GM10266 (cell line): ENCODE data around the gene ZDHHC14.
"Not testable (repeated sequence)": the region's sequence is repeated elsewhere in the genome, so short reads cannot be mapped to it uniquely, and the experiment has no call there.

Source experiments
- DNase-seq: peaks from one replicate; pipeline ENCODE4 v3.0.0; 2012; ENCODE audit errors: extremely low spot score
- TF ChIP-seq, protein P1 (sequence below): IDR thresholded peaks from 2 replicates; pipeline ENCODE4 v1.5.1; 2012; ENCODE audit warnings: mild to moderate bottlenecking, low read depth; ENCODE audit not compliant: control insufficient read depth, insufficient read depth; ENCODE audit errors: missing control alignments

Gene ZDHHC14

DNA sequence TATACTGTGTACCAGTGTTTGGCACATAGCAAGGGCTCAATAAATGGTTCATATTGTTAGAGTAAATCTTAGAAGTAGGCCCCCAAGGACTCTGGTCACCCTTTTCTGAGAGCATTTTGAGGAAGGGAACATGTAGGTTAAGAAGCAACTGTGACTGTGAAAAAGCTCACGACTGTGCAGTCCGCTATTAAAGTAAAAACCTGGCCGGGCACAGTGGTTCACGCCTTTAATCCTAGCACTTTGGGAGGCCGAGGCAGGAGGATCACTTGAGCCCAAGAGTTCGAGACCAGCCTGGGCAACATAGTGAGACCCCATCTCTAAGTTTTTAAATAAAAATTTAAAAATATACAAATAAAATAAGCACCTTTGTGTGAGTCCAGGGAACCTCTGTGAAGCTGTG, 5.0 kb downstream of the ZDHHC14 start:
- TF ChIP-seq, protein P1, sequence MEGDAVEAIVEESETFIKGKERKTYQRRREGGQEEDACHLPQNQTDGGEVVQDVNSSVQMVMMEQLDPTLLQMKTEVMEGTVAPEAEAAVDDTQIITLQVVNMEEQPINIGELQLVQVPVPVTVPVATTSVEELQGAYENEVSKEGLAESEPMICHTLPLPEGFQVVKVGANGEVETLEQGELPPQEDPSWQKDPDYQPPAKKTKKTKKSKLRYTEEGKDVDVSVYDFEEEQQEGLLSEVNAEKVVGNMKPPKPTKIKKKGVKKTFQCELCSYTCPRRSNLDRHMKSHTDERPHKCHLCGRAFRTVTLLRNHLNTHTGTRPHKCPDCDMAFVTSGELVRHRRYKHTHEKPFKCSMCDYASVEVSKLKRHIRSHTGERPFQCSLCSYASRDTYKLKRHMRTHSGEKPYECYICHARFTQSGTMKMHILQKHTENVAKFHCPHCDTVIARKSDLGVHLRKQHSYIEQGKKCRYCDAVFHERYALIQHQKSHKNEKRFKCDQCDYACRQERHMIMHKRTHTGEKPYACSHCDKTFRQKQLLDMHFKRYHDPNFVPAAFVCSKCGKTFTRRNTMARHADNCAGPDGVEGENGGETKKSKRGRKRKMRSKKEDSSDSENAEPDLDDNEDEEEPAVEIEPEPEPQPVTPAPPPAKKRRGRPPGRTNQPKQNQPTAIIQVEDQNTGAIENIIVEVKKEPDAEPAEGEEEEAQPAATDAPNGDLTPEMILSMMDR, result no peak
- DNase-seq, result no peak

DNA sequence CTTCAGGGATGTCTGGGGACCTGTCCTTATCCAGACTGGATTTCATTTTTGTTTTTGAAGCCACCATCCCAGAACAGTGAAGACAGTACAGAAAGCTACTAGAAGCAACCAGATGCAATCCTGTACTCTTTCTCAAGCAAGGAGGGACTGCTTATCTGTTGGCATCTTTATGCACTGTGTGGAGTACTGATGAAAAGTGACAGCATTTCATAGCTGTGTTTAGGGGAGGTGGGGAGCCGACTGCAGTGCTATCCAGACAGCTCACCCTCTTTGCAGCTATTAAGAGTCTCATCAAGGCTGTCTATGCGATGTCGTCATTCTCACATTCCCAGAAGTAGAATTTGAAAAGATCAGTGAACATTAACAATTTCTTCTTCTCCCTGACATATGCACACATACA, 5.5 kb downstream of the ZDHHC14 start:
- no peak for DNase-seq
- TF ChIP-seq, protein P1, result no peak

- DNase-seq, result no peak
- TF ChIP-seq, protein P1, result no peak
These were observed 7.9 kb downstream of the ZDHHC14 start for GRCh38 chr6:157388924-157389323.

DNA sequence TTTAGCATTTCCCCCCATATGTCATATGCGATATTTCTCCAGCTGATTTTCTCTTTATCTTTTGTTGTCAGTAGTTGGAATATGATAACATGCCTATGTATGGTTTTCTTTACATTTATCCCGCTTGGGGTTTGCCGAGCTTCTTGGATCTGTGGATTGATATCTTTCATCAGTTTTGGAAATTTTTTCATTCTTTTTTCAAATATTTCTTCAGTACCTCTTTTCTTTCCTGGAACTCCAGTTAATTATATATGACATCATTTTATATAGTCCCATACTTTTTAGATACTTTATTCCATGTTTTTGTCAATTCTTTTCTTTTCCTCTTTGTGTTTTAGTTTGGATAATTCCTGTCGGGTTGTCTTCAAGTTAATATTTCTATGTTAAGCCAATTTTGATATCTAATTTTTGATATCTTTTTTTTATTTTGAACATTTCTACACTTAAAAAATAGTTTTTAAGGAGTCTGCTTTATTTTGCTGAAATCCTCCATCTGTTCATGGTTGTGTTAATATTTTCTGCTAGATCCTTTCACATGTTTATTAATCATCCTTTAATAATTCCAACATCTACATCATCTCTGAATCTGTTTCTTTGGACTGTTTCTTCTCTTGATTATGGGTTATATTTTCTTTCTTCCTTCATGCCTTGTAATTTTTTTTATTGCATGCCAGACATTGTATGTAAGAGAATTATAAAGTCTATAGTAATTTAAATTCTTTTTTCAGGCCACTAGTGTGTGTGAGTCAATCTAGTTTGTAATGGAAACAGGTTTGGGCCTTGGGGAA, 9.5 kb downstream of the ZDHHC14 start:
- TF ChIP-seq, protein P1, result no peak
- no peak for DNase-seq

DNA sequence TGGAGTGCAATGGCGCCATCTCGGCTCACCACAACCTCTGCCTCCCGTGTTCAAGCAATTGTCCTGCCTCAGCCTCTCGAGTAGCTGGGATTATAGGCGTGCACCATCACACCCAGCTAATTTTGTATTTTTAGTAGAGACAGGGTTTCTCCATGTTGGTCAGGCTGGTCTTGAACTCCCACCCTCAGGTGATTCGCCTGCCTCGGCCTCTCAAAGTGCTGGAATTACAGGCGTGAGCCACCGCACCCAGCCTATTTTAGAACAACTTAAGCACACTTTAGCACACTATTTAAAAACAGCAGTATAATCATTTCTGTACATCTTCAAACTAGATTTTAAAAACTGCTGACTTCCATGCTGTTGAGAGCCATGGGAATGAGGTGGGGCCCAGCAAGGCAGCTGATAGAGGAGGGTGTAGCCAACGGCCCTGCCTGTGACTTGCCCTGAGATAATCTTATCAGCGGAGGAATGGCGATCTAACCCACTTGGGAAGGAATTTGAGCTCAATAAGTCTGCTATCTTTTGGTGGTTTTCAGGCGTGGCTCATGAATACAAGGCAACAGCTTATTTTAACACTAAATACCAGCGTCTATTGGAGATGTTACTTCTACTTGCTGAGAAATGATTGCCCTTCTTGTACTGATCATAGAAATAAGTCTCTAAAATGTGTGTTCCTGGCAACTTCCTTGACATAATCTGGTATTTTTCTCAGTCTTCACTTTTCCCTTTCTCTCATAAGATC, 12.1 kb downstream of the ZDHHC14 start:
- TF ChIP-seq, protein P1, result no peak
- no peak for DNase-seq

DNA sequence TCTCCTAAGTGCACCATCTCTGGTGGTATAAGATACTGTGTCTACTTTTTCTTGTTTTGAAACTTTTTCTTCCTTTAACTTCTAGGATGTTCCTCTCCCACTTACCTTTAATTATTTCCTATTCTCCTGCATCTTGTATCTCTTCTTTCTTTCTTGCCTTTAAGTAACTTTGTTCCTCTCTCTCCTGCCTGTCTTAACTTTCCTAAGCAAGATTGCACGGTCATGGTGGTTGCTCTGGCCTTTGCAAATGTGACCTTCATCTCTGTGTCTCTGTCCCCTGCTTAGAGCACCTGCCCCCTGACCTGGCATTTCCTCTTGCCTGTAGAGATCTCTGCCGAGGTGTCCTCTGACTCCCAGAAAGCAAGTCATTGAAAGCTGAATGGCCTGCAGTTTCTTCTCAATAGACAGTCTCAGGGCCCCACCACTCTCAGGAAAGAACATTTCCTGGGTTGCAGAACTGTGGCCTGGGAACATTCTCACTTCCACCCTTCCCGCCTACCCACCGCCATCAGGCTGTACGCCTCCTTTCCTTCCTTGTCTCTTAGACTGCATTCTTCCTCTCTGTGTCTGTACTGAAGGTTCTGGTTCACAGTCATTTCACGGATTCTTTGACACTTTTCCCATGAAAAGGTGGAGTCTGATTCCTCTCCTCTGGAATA, 12.8 kb downstream of the ZDHHC14 start:
- TF ChIP-seq, protein P1, result no peak
- DNase-seq, result no peak

- not testable (repeated sequence) for DNase-seq
These were observed 14.2 kb downstream of the ZDHHC14 start for GRCh38 chr6:157395199-157395598.
